WTC11 (cell line): ENCODE results near the gene IRAK1. TPM values are rescaled to one million over a fixed set of nuclear protein-coding genes. Genes with fewer than 3 reads are reported as not detected.
A peak's percentile ranks its signal among the peaks of the same experiment; 100 is the strongest.

Experiments used
- ATAC-seq: fragments of 200-7000 bp; cut with Tn5 transposase; 2 replicates; pipeline ENCODE4 v1.10.0; 2021; ENCODE audit warnings: mild to moderate bottlenecking, moderate library complexity
- CTCF ChIA-PET: fragments of 300-600 bp; sonication (Branson Sonifier 250); formaldehyde crosslinking; loops from one replicate; lab custom pipeline; 2021; ENCODE audit warnings: antibody characterized with exemption; lab: Charles Lee
- POLR2A ChIA-PET: fragments of 350-600 bp; sonication (Branson Sonifier 250); formaldehyde crosslinking; loops from one replicate; lab custom pipeline; 2021; ENCODE audit warnings: antibody characterized with exemption; lab: Charles Lee
- DNase-seq: peaks from one replicate; pipeline ENCODE4 v3.0.0; 2021; ENCODE audit warnings: low spot score
- H3K27ac Mint-ChIP-seq: 2 replicates; pipeline ENCODE4 v1.8.0; 2021; ENCODE audit warnings: mixed read lengths
- H3K27me3 Mint-ChIP-seq: 2 replicates; pipeline ENCODE4 v1.8.0; 2021; ENCODE audit warnings: low read depth, mild to moderate bottlenecking, moderate library complexity, mixed read lengths
- H3K36me3 Mint-ChIP-seq: 2 replicates; pipeline ENCODE4 v1.8.0; 2021; ENCODE audit warnings: mixed read lengths
- H3K4me1 Mint-ChIP-seq: 2 replicates; pipeline ENCODE4 v1.8.0; 2022; ENCODE audit warnings: mixed read lengths
- H3K4me3 Mint-ChIP-seq: 2 replicates; pipeline ENCODE4 v1.8.0; 2021; ENCODE audit warnings: mild to moderate bottlenecking, moderate library complexity, mixed read lengths
- H3K9me3 Mint-ChIP-seq: 2 replicates; pipeline ENCODE4 v1.8.0; 2021; ENCODE audit warnings: mixed read lengths
- AFF4 ChIP-seq: sonication (generic); formaldehyde crosslinking; IDR thresholded peaks from 2 replicates; pipeline ENCODE4 v1.8.1; 2023; ENCODE audit warnings: mild to moderate bottlenecking, missing genetic modification reagents, borderline replicate concordance
- ARID4B ChIP-seq: sonication (generic); formaldehyde crosslinking; IDR thresholded peaks from 2 replicates; pipeline ENCODE4 v1.8.0; 2023; ENCODE audit warnings: missing genetic modification reagents, mild to moderate bottlenecking, borderline replicate concordance
- ATF2 ChIP-seq: sonication (generic); formaldehyde crosslinking; IDR thresholded peaks from 2 replicates; pipeline ENCODE4 v1.8.1; 2022; ENCODE audit warnings: low read depth, missing genetic modification reagents, borderline replicate concordance
- CREM ChIP-seq: sonication (generic); formaldehyde crosslinking; IDR thresholded peaks from 2 replicates; pipeline ENCODE4 v1.8.1; 2022; ENCODE audit warnings: mild to moderate bottlenecking, missing genetic modification reagents, moderate library complexity
- FOXJ3 ChIP-seq: sonication (generic); formaldehyde crosslinking; IDR thresholded peaks from 2 replicates; pipeline ENCODE4 v1.9.0; 2021; ENCODE audit warnings: missing genetic modification reagents, mild to moderate bottlenecking, borderline replicate concordance
- GRHL2 ChIP-seq: fragments of 250-450 bp; sonication (Bioruptor Pico); IDR thresholded peaks from 2 replicates; pipeline ENCODE4 v1.8.0; 2022; ENCODE audit warnings: mild to moderate bottlenecking, moderate library complexity; ENCODE audit not compliant: insufficient replicate concordance, severe bottlenecking
- MAX ChIP-seq: sonication (generic); formaldehyde crosslinking; IDR thresholded peaks from 2 replicates; pipeline ENCODE4 v1.8.0; 2022; ENCODE audit warnings: mild to moderate bottlenecking, missing genetic modification reagents
- MXD4 ChIP-seq: fragments of 250-450 bp; sonication (Bioruptor Pico); IDR thresholded peaks from 2 replicates; pipeline ENCODE4 v1.8.0; 2021; ENCODE audit warnings: mild to moderate bottlenecking, moderate library complexity, borderline replicate concordance
- MYBL2 ChIP-seq: sonication (generic); formaldehyde crosslinking; IDR thresholded peaks from 2 replicates; pipeline ENCODE4 v1.8.1; 2023; ENCODE audit warnings: mild to moderate bottlenecking, moderate library complexity, missing genetic modification reagents
- NR2C2 ChIP-seq: sonication (generic); formaldehyde crosslinking; IDR thresholded peaks from 2 replicates; pipeline ENCODE4 v1.8.0; 2022; ENCODE audit warnings: mild to moderate bottlenecking, missing genetic modification reagents
- RELA ChIP-seq: sonication (generic); formaldehyde crosslinking; IDR thresholded peaks from 2 replicates; pipeline ENCODE4 v1.8.1; 2022; ENCODE audit warnings: missing genetic modification reagents, mild to moderate bottlenecking, borderline replicate concordance
- SMAD4 ChIP-seq: sonication (generic); formaldehyde crosslinking; IDR thresholded peaks from 2 replicates; pipeline ENCODE4 v1.8.0; 2022; ENCODE audit warnings: mild to moderate bottlenecking, missing genetic modification reagents
- SP1 ChIP-seq: sonication (generic); formaldehyde crosslinking; conservative IDR thresholded peaks from 2 replicates; pipeline ENCODE4 v1.8.1; 2022; ENCODE audit warnings: missing genetic modification reagents
- TCF7 ChIP-seq: sonication (generic); formaldehyde crosslinking; IDR thresholded peaks from 2 replicates; pipeline ENCODE4 v1.8.0; 2022; ENCODE audit warnings: mild to moderate bottlenecking, low read depth, missing genetic modification reagents, moderate library complexity
- TEAD1 ChIP-seq: sonication (generic); formaldehyde crosslinking; IDR thresholded peaks from 2 replicates; pipeline ENCODE4 v1.8.0; 2022; ENCODE audit warnings: mild to moderate bottlenecking, missing genetic modification reagents
- USF1 ChIP-seq: sonication (generic); formaldehyde crosslinking; IDR thresholded peaks from 2 replicates; pipeline ENCODE4 v1.8.0; 2022; ENCODE audit warnings: mild to moderate bottlenecking, missing genetic modification reagents
- ZBTB43 ChIP-seq: sonication (generic); formaldehyde crosslinking; IDR thresholded peaks from 2 replicates; pipeline ENCODE4 v1.8.1; 2023; ENCODE audit warnings: mild to moderate bottlenecking, missing genetic modification reagents
- ZNF423 ChIP-seq: fragments of 250-450 bp; sonication (Bioruptor Pico); IDR thresholded peaks from 2 replicates; pipeline ENCODE4 v2.1.2; 2022; ENCODE audit warnings: mild to moderate bottlenecking, moderate library complexity
- total RNA-seq: library from RNA; stranded (reverse); gene quantifications from 3 replicates; pipeline ENCODE4 v1.2.3, GENCODE V29; 2021

The IRAK1 gene
- total RNA-seq, 1 experiment from 2014 or later, result 32.1 TPM

GRCh38 chrX:153972368-153973126 is 47.2 kb downstream of the IRAK1 start, which contains the start of gene TMEM187:
TSS of gene TMEM187 (plus strand) at chrX:153972754. CDS start at chrX:153982063, 9,309 bp downstream.
- H3K27me3 Mint-ChIP-seq, result no peaks in the 10 kb centered on the region
- H3K4me1 Mint-ChIP-seq, result peaks cover 20% of the 10 kb centered on the region
- peak within 1 kb of the TSS; percentile 100 for H3K27ac Mint-ChIP-seq
- no peaks in the 10 kb centered on the region for H3K9me3 Mint-ChIP-seq
- CTCF ChIA-PET, result no interaction called here
- no peaks in the 10 kb centered on the region; the same call in 1 of the 2 replicates for H3K36me3 Mint-ChIP-seq
- TF ChIP-seq ATF2 (CRISPR knock-in tag) (no peak), SP1 (CRISPR knock-in tag) (0 out of 2 replicates have a peak, but pooled peaks have one; percentile 10), NR2C2 (no peak), ARID4B (CRISPR knock-in tag) (no peak)
- DNase-seq (peak; percentile 82), ATAC-seq (peak; percentile 44)
- POLR2A ChIA-PET, result interaction anchor here (0.6 to 1.5 kb wide), 2 partner anchors 40 to 351 kb away, joined by 3 to 4 read pairs; no protein-coding TSS in a partner anchor
- H3K4me3 Mint-ChIP-seq, result peak within 1 kb of the TSS; percentile 100

- no peaks in the 10 kb centered on the region; the same call in 1 of the 2 replicates for H3K36me3 Mint-ChIP-seq
- peaks cover 24% of the 10 kb centered on the region for H3K4me1 Mint-ChIP-seq
- H3K27me3 Mint-ChIP-seq, result no peaks in the 10 kb centered on the region
- POLR2A ChIA-PET, result interaction anchor here (0.6 to 1.5 kb wide), 6 partner anchors 10 to 350 kb away, joined by 3 to 4 read pairs (median 3); no protein-coding TSS in a partner anchor
- ATAC-seq (peak; percentile 19), DNase-seq (peak; percentile 85)
- H3K4me3 Mint-ChIP-seq, result peak within 1 kb of the TSS; percentile 100
- no peaks in the 10 kb centered on the region for H3K9me3 Mint-ChIP-seq
- CTCF ChIA-PET, result no interaction called here
- H3K27ac Mint-ChIP-seq, result peak within 1 kb of the TSS; percentile 100
- TF ChIP-seq FOXJ3 (CRISPR knock-in tag) (no peak), MYBL2 (CRISPR knock-in tag) (no peak), ZBTB43 (CRISPR knock-in tag) (no peak), CREM (CRISPR knock-in tag) (peak; percentile 70; the same call in 1 of the 2 replicates), TEAD1 (no peak), SMAD4 (CRISPR knock-in tag) (no peak), AFF4 (CRISPR knock-in tag) (no peak), TCF7 (CRISPR knock-in tag) (no peak), GRHL2 (no peak), MXD4 (CRISPR knock-in tag) (no peak), RELA (CRISPR knock-in tag) (no peak), MAX (CRISPR knock-in tag) (0 out of 2 replicates have a peak, but pooled peaks have one; percentile 17), ZNF423 (CRISPR knock-in tag) (0 out of 2 replicates have a peak, but pooled peaks have one; percentile 44), USF1 (CRISPR knock-in tag) (no peak)
Measured at GRCh38 chrX:153971450-153972367, 48.0 kb downstream of the IRAK1 start, which contains the start of gene HCFC1. TSS of gene HCFC1 (minus strand) at chrX:153971818. CDS start at chrX:153970840, 978 bp downstream.
